ENCODE measurements around the gene GABARAP. TPM values are rescaled to one million over a fixed set of nuclear protein-coding genes. Genes with fewer than 3 reads are reported as not detected.

The GABARAP gene
- total and polyA plus RNA-seq, 2 of the 13 experiments (the other 11 are each of a cell fraction or from before 2014, with no cell fraction given) = 161 to 310 TPM

DNA sequence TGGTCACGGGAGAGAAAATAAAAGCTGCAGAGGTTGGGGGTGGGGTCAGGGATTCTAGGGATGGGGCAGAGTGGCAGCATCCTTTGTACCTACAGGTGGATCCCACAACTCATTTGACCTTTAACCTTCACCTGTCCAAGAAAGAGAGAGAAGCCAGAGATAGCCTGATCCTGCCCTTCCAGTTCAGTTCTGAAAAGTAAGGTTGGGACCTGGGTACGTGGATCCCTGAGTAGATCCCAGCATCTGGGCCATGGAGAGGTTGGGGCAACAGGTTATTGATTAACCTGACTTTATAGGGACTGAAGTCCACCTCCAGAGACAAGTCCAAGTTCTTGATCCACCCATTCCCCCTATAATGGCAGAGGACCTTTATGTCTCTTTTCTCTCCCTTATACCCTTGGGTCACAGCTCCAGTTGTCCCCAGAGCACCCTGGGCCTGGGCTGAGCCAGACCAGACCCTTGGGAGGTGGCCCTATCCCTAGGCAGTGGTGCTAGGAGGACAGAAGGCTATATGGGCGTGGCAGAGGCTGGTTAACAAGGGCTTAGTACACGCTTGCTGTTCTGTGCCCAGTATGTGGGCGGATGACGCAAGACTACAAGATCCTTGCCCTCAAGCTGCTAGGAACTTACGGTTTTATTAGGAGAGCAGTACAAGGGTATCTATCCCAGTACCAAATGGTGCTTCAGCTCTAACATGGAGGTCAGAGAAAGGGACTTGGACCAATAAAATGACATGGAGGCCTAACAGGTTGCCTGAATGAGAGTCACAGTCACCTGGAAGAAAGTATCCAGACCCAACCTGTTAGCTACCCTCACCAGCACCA lies 16.7 kb upstream of the GABARAP start (continued):
- TF ChIP-seq ZFP36L1 (CRISPR knock-in tag; IDR thresholded peaks at IDR 0.05) (no peak), FOXP1 (IDR thresholded peaks at IDR 0.05) (no peak), FOXP1 (CRISPR knock-in tag; IDR thresholded peaks at IDR 0.05) (peak; percentile 30; the same call in 1 of the 2 replicates), ZNF644 (CRISPR knock-in tag; IDR thresholded peaks at IDR 0.05; ENCODE audit: low read depth) (peak; percentile 44; the same call in 1 of the 2 replicates), DMAP1 (CRISPR knock-in tag; IDR thresholded peaks at IDR 0.05) (peak; percentile 72), LCORL (IDR thresholded peaks at IDR 0.05) (no peak), LCORL (CRISPR knock-in tag; IDR thresholded peaks at IDR 0.05) (no peak), ZKSCAN1 (IDR thresholded peaks at IDR 0.05; ENCODE audit: low read length) (no peak), ZNF510 (CRISPR knock-in tag; IDR thresholded peaks at IDR 0.05; ENCODE audit: low read depth) (no peak), ZNF670 (CRISPR knock-in tag; IDR thresholded peaks at IDR 0.05; ENCODE audit: borderline replicate concordance) (no peak), HDAC1 (CRISPR knock-in tag; IDR thresholded peaks at IDR 0.05) (peak; percentile 59; the same call in 1 of the 2 replicates), PHF21A (CRISPR knock-in tag; IDR thresholded peaks at IDR 0.05) (peak; percentile 38; the same call in 1 of the 2 replicates), RBM22 (optimal IDR thresholded peaks at IDR 0.05; ENCODE audit: low read length) (peak; percentile 33), ZNF737 (CRISPR knock-in tag; IDR thresholded peaks at IDR 0.05; ENCODE audit: borderline replicate concordance) (no peak), ZNF274 (CRISPR knock-in tag; IDR thresholded peaks at IDR 0.05) (peak; percentile 61; the same call in 1 of the 2 replicates), ZNF720 (CRISPR knock-in tag; IDR thresholded peaks at IDR 0.05) (no peak), MBNL3 (CRISPR knock-in tag; conservative IDR thresholded peaks at IDR 0.05) (no peak), ZNF558 (CRISPR knock-in tag; IDR thresholded peaks at IDR 0.05; ENCODE audit: borderline replicate concordance) (no peak)
- TF ChIP-seq, protein P1, sequence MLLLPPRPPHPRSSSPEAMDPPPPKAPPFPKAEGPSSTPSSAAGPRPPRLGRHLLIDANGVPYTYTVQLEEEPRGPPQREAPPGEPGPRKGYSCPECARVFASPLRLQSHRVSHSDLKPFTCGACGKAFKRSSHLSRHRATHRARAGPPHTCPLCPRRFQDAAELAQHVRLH (CRISPR knock-in tag; IDR thresholded peaks at IDR 0.05; ENCODE audit: borderline replicate concordance, low read depth) = no peak
- TF ChIP-seq, protein P2, sequence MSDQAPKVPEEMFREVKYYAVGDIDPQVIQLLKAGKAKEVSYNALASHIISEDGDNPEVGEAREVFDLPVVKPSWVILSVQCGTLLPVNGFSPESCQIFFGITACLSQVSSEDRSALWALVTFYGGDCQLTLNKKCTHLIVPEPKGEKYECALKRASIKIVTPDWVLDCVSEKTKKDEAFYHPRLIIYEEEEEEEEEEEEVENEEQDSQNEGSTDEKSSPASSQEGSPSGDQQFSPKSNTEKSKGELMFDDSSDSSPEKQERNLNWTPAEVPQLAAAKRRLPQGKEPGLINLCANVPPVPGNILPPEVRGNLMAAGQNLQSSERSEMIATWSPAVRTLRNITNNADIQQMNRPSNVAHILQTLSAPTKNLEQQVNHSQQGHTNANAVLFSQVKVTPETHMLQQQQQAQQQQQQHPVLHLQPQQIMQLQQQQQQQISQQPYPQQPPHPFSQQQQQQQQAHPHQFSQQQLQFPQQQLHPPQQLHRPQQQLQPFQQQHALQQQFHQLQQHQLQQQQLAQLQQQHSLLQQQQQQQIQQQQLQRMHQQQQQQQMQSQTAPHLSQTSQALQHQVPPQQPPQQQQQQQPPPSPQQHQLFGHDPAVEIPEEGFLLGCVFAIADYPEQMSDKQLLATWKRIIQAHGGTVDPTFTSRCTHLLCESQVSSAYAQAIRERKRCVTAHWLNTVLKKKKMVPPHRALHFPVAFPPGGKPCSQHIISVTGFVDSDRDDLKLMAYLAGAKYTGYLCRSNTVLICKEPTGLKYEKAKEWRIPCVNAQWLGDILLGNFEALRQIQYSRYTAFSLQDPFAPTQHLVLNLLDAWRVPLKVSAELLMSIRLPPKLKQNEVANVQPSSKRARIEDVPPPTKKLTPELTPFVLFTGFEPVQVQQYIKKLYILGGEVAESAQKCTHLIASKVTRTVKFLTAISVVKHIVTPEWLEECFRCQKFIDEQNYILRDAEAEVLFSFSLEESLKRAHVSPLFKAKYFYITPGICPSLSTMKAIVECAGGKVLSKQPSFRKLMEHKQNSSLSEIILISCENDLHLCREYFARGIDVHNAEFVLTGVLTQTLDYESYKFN (CRISPR knock-in tag; conservative IDR thresholded peaks at IDR 0.05) = peak; percentile 91
- TF ChIP-seq, protein P3, sequence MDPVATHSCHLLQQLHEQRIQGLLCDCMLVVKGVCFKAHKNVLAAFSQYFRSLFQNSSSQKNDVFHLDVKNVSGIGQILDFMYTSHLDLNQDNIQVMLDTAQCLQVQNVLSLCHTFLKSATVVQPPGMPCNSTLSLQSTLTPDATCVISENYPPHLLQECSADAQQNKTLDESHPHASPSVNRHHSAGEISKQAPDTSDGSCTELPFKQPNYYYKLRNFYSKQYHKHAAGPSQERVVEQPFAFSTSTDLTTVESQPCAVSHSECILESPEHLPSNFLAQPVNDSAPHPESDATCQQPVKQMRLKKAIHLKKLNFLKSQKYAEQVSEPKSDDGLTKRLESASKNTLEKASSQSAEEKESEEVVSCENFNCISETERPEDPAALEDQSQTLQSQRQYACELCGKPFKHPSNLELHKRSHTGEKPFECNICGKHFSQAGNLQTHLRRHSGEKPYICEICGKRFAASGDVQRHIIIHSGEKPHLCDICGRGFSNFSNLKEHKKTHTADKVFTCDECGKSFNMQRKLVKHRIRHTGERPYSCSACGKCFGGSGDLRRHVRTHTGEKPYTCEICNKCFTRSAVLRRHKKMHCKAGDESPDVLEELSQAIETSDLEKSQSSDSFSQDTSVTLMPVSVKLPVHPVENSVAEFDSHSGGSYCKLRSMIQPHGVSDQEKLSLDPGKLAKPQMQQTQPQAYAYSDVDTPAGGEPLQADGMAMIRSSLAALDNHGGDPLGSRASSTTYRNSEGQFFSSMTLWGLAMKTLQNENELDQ (CRISPR knock-in tag; IDR thresholded peaks at IDR 0.05; ENCODE audit: borderline replicate concordance) = no peak
